Measurements from ENCODE around the gene HOXC6. TPM values are rescaled to one million over a fixed set of nuclear protein-coding genes. Genes with fewer than 3 reads are reported as not detected.

Gene HOXC6
- total RNA-seq, 1 experiment from 2014 or later, result 10.2 TPM

DNA sequence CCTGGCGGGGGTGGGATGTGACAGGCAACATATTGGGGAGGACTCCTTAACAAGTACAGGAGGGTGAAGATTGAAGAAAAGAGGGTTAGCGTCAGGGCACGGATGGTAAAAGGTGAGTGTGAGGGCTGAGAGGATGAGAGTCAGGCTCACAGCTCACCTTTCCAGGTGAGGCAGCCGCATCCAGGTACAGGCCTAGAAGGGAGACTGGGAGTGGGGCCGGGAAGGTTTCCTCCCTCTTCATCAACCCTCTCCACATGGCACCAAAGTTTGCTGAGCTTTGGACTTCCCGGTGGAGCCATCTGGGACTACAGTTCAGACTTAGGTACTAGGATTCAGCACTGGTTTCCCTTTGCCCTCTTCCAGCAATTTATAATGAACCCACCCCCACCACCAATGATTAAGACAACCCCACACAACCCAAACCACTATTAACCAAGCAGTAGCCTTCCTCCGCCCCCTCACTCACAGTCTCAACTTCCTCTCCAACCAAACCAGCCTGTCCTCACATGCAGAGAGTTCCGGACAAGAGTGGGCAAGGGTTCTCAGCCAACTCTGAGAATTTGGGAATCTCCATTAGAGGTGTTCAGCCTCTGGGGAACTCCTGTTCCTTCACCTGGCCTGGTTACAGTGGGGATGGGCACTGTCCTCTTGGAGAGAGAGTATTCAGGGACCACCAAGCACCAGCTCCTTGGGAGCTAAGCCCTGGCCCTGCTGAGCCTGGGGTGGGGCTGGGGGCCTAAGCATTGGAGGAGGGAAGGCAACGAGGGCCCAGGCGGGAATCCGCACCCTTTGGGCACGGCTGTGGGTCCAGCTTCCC is 23.0 kb downstream of the HOXC6 start:
- Histone ChIP-seq H3K36me3 (ENCODE audit: control insufficient read depth, insufficient read depth, low read length) (no peaks in the 10 kb centered on the region), H3K4me3 (ENCODE audit: low read depth, low read length) (no peak overlapping the region), H3K27me3 (replicated peaks; ENCODE audit: control insufficient read depth, insufficient read depth, low read length) (no peaks in the 10 kb centered on the region), H3K9me3 (no peaks in the 10 kb centered on the region), H3K4me1 (peaks cover 8% of the 10 kb centered on the region)
- Mint-ChIP-seq H3K9me3 (ENCODE audit: unreplicated experiment) (no peaks in the 10 kb centered on the region), H3K4me1 (ENCODE audit: low read depth, unreplicated experiment) (peaks cover 16% of the 10 kb centered on the region), H3K27ac (ENCODE audit: unreplicated experiment) (no peak overlapping the region), H3K27me3 (ENCODE audit: insufficient read depth, unreplicated experiment) (no peaks in the 10 kb centered on the region), H3K4me3 (ENCODE audit: unreplicated experiment) (no peak overlapping the region), H3K36me3 (ENCODE audit: insufficient read depth, unreplicated experiment) (no peaks in the 10 kb centered on the region)
- POLR2A ChIA-PET, result no interaction called here
- CTCF ChIA-PET, result interaction anchor here (0.6 to 1.3 kb wide), 2 partner anchors 85 to 318 kb away, joined by 3 to 4 read pairs; no protein-coding TSS in a partner anchor
- no peak for DNase-seq
- no TSS peak for BruUV-seq (replicated peaks)
- TF ChIP-seq, protein P1, sequence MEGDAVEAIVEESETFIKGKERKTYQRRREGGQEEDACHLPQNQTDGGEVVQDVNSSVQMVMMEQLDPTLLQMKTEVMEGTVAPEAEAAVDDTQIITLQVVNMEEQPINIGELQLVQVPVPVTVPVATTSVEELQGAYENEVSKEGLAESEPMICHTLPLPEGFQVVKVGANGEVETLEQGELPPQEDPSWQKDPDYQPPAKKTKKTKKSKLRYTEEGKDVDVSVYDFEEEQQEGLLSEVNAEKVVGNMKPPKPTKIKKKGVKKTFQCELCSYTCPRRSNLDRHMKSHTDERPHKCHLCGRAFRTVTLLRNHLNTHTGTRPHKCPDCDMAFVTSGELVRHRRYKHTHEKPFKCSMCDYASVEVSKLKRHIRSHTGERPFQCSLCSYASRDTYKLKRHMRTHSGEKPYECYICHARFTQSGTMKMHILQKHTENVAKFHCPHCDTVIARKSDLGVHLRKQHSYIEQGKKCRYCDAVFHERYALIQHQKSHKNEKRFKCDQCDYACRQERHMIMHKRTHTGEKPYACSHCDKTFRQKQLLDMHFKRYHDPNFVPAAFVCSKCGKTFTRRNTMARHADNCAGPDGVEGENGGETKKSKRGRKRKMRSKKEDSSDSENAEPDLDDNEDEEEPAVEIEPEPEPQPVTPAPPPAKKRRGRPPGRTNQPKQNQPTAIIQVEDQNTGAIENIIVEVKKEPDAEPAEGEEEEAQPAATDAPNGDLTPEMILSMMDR (IDR thresholded peaks at IDR 0.05; ENCODE audit: insufficient read depth in 1 of 2, low read depth in 1 of 2, low read length in 1 of 2, severe bottlenecking in 1 of 2, unreplicated experiment in 1 of 2), result no peak
- intact Hi-C loops (cut with micrococcal nuclease; ENCODE audit: unreplicated experiment), result no loop called here

DNA sequence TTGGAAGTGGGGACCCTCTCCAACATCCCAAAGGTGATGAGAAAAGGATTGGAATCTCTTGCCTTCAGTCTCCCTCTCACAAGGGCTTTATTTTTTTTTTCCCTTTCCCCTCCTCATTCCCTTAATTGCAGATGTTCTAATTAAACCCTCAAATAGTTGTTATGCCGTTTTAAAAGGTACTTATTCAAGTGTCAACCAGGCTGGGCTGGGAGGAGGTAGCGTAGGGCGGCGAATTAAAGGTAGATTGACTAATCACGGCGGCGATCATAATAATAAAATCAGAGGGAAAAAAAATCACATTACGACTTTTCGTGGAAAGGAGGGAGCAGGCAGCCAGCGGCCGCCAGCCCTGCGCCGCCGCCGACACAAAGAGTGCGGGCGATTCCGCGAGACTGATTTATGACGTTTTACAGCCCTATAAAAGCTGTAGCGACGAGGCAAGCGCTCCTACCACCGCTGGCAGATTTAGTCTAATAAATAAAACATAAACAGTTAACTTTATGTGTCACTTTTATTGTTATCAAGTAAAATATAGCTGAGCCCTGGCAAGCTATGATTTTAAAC is 23.7 kb downstream of the HOXC6 start:
- ChIA-PET POLR2A (no interaction called here), CTCF (interaction anchor here (1.3 kb wide), 1 partner anchor 84 kb away, joined by 4 read pairs; no protein-coding TSS in a partner anchor)
- DNase-seq, result no peak
- H3K9me3 Mint-ChIP-seq (ENCODE audit: unreplicated experiment), result no peaks in the 10 kb centered on the region
- TF ChIP-seq, protein P1 (IDR thresholded peaks at IDR 0.05; ENCODE audit: insufficient read depth in 1 of 2, low read depth in 1 of 2, low read length in 1 of 2, severe bottlenecking in 1 of 2, unreplicated experiment in 1 of 2), result no peak
- BruUV-seq (replicated peaks), result no TSS peak
- Histone ChIP-seq H3K4me3 (ENCODE audit: low read depth, low read length) (no peak overlapping the region), H3K4me1 (peaks cover 14% of the 10 kb centered on the region), H3K36me3 (ENCODE audit: control insufficient read depth, insufficient read depth, low read length) (no peaks in the 10 kb centered on the region), H3K27me3 (replicated peaks; ENCODE audit: control insufficient read depth, insufficient read depth, low read length) (no peaks in the 10 kb centered on the region), H3K9me3 (no peaks in the 10 kb centered on the region)
- H3K27me3 Mint-ChIP-seq (ENCODE audit: insufficient read depth, unreplicated experiment), result no peaks in the 10 kb centered on the region
- no peaks in the 10 kb centered on the region for H3K36me3 Mint-ChIP-seq (ENCODE audit: insufficient read depth, unreplicated experiment)
- intact Hi-C loops (cut with micrococcal nuclease; ENCODE audit: unreplicated experiment), result no loop called here
- H3K4me1 Mint-ChIP-seq (ENCODE audit: low read depth, unreplicated experiment), result peaks cover 21% of the 10 kb centered on the region
- H3K27ac Mint-ChIP-seq (ENCODE audit: unreplicated experiment), result no peak overlapping the region
- no peak overlapping the region for H3K4me3 Mint-ChIP-seq (ENCODE audit: unreplicated experiment)

DNA sequence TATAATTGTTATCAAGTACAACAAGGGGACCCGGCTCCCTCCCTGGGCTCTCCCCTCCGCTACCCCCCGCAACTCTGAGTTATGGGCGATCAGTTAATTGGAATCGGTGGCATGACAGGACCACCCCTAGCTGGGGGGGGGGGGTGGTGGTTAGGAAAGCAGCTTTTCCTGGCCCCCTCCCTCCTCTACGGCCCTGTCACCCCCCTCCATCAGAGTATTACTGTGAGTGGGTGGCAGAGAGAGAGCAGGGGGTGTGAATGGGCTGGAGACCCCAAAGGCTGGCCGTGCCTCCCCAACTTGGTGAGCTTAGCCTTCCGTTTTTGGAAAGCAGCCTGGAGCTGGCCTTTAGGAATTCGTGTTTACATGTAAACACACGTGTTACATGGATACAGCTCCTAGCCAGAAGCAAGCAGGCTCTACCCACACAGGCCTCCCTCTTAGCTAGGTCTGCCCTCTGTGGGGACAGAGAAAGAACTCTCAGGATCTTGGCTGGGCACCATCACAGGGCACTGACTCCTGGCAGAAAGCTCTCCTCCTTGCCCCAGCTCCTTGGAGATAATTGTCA is 24.3 kb downstream of the HOXC6 start:
- no peaks in the 10 kb centered on the region for H3K9me3 Mint-ChIP-seq (ENCODE audit: unreplicated experiment)
- no peaks in the 10 kb centered on the region for H3K36me3 ChIP-seq (ENCODE audit: control insufficient read depth, insufficient read depth, low read length)
- TF ChIP-seq, protein P1 (IDR thresholded peaks at IDR 0.05; ENCODE audit: insufficient read depth in 1 of 2, low read depth in 1 of 2, low read length in 1 of 2, severe bottlenecking in 1 of 2, unreplicated experiment in 1 of 2), result no peak
- no peak overlapping the region for H3K27ac Mint-ChIP-seq (ENCODE audit: unreplicated experiment)
- intact Hi-C loops (cut with micrococcal nuclease; ENCODE audit: unreplicated experiment), result no loop called here
- no peak overlapping the region for H3K4me3 ChIP-seq (ENCODE audit: low read depth, low read length)
- peaks cover 24% of the 10 kb centered on the region for H3K4me1 Mint-ChIP-seq (ENCODE audit: low read depth, unreplicated experiment)
- no peaks in the 10 kb centered on the region for H3K27me3 Mint-ChIP-seq (ENCODE audit: insufficient read depth, unreplicated experiment)
- CTCF ChIA-PET, result interaction anchor here (1.3 kb wide), 1 partner anchor 83 kb away, joined by 4 read pairs; no protein-coding TSS in a partner anchor
- H3K27me3 ChIP-seq (replicated peaks; ENCODE audit: control insufficient read depth, insufficient read depth, low read length), result no peaks in the 10 kb centered on the region
- H3K9me3 ChIP-seq, result no peaks in the 10 kb centered on the region
- H3K36me3 Mint-ChIP-seq (ENCODE audit: insufficient read depth, unreplicated experiment), result no peaks in the 10 kb centered on the region
- DNase-seq, result no peak
- no peak overlapping the region for H3K4me3 Mint-ChIP-seq (ENCODE audit: unreplicated experiment)
- POLR2A ChIA-PET, result no interaction called here
- BruUV-seq (replicated peaks), result no TSS peak
- H3K4me1 ChIP-seq, result peaks cover 14% of the 10 kb centered on the region
